ENCODE results near the gene MRPL45. TPM values are rescaled to one million over a fixed set of nuclear protein-coding genes. Genes with fewer than 3 reads are reported as not detected.

The MRPL45 gene
- total RNA-seq, 3 donors from 2014 or later (not counting 1 experiment from before 2014, with no cell fraction given), result 11.5 to 14.2 (median 12.6) TPM

DNA sequence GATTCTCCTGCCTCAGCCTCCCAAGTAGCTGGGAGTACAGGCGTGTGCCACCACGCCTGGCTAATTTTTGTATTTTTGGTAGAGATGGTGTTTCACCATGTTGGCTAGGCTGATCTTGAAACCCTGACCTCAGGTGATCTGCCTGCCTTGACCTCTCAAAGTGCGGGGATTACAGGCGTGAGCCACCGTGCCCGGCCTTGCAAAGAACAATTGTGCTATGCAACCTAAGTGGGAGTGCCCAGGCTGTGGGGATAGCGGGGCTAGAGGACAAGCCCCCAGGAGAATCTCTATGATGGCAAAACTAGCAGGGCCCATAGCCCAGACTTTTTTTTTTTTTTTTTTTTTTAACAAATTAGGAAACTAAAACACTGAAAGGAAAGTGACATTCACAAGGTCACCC, 48.8 kb downstream of the MRPL45 start:
- TF ChIP-seq, protein P1, sequence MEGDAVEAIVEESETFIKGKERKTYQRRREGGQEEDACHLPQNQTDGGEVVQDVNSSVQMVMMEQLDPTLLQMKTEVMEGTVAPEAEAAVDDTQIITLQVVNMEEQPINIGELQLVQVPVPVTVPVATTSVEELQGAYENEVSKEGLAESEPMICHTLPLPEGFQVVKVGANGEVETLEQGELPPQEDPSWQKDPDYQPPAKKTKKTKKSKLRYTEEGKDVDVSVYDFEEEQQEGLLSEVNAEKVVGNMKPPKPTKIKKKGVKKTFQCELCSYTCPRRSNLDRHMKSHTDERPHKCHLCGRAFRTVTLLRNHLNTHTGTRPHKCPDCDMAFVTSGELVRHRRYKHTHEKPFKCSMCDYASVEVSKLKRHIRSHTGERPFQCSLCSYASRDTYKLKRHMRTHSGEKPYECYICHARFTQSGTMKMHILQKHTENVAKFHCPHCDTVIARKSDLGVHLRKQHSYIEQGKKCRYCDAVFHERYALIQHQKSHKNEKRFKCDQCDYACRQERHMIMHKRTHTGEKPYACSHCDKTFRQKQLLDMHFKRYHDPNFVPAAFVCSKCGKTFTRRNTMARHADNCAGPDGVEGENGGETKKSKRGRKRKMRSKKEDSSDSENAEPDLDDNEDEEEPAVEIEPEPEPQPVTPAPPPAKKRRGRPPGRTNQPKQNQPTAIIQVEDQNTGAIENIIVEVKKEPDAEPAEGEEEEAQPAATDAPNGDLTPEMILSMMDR (IDR thresholded peaks at IDR 0.05), result no peak
- Histone ChIP-seq H3K9me3 (ENCODE audit: control insufficient read depth, insufficient read depth, low read length) (no peaks in the 10 kb centered on the region), H3K36me3 (ENCODE audit: control insufficient read depth, insufficient read depth, low read length) (no peaks in the 10 kb centered on the region), H3K4me1 (ENCODE audit: control insufficient read depth, insufficient read depth, low read length) (no peaks in the 10 kb centered on the region), H3K27ac (ENCODE audit: low read length) (no peak overlapping the region), H3K27me3 (ENCODE audit: control insufficient read depth, insufficient read depth, low read length) (no peaks in the 10 kb centered on the region), H3K4me3 (ENCODE audit: low read length) (no peak overlapping the region)
- no peak for ATAC-seq
- no peak for DNase-seq
- WGBS (ENCODE audit: insufficient coverage), result 94% methylated on average over 7 of the region's 7 CpGs
- Mint-ChIP-seq H3K4me3 (no peak overlapping the region), H3K4me1 (peaks cover 5% of the 10 kb centered on the region in 2 donors), H3K36me3 (no peaks in the 10 kb centered on the region), H3K27me3 (ENCODE audit: low read depth in 2 of 2) (peaks cover 0 to 4% of the 10 kb centered on the region in 2 donors), H3K27ac (no peak overlapping the region), H3K9me3 (no peaks in the 10 kb centered on the region)
- intact Hi-C loops (cut with micrococcal nuclease), result no loop called here

DNA sequence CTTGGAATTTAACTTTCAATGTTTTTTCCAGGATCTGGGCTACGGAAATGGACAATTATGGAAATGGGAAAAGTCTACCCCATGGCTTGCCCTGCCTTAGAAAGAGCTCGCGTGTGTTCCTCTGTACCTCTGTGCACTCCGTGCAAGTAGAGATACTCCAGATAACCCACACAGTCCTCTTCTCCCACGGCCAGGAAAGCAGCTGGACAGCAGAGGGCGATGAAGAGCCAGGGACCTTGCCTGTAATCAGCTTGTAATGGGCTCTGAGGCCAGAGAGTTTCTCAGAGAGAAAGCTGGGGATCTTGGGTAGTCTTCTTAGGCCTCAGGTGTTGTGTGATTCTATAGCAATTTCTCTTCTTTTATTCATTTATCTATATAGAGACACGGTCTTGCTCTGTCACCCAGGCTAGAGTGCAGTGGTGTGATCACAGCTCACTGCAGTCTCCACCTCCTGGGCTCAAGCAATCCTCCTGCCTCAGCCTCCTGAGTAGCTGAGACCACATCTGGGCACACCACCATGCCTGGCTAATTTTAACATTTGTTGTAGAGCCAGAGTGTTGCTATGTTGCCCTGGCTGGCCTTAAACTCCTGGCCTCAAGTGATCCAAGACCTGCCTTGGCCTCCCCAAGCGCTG, 52.2 kb downstream of the MRPL45 start:
- no peak overlapping the region for H3K4me3 Mint-ChIP-seq
- peaks cover 0 to under 1% of the 10 kb centered on the region in 2 donors for H3K27me3 Mint-ChIP-seq (ENCODE audit: low read depth in 2 of 2)
- intact Hi-C loops (cut with micrococcal nuclease), result loop anchor here (1.0 kb wide), 1 partner anchor 65 kb away; no protein-coding TSS in a partner anchor
- TF ChIP-seq, protein P1 (IDR thresholded peaks at IDR 0.05), result peak; percentile 91
- no peaks in the 10 kb centered on the region for H3K9me3 Mint-ChIP-seq
- Histone ChIP-seq H3K4me3 (ENCODE audit: low read length) (no peak overlapping the region), H3K9me3 (ENCODE audit: control insufficient read depth, insufficient read depth, low read length) (no peaks in the 10 kb centered on the region), H3K36me3 (ENCODE audit: control insufficient read depth, insufficient read depth, low read length) (no peaks in the 10 kb centered on the region), H3K27ac (ENCODE audit: low read length) (no peak overlapping the region), H3K4me1 (ENCODE audit: control insufficient read depth, insufficient read depth, low read length) (peaks cover 19% of the 10 kb centered on the region), H3K27me3 (ENCODE audit: control insufficient read depth, insufficient read depth, low read length) (no peaks in the 10 kb centered on the region)
- H3K4me1 Mint-ChIP-seq, result peaks cover 25 to 26% of the 10 kb centered on the region in 2 donors
- H3K27ac Mint-ChIP-seq, result no peak overlapping the region
- 13% methylated on average over 8 of the region's 8 CpGs for WGBS (ENCODE audit: insufficient coverage)
- H3K36me3 Mint-ChIP-seq, result no peaks in the 10 kb centered on the region
- DNase-seq, result peak; percentile 75 to 90
- ATAC-seq, result peak; percentile 52 to 66 (median 52)

DNA sequence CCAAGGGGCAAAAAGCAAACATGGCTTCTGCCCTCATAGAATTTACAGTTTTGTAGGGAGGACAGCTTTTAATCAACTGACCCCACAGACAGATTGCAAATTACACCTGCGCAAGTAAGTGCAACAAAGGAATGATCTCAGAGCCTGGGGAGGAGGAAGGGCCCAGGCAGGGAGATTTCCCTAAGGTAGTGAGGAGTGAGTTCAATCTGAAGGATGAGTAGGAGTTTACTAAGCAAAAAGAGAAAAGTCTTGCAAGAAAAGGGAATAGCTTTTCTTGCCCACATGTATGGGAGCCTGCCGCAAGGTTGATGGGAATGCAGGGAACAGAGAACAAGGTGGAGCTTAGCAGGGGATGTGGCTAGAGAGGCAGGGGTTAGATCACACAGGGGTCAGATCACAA, 53.1 kb downstream of the MRPL45 start:
- H3K4me3 Mint-ChIP-seq, result peak overlapping the region; percentile 29
- H3K36me3 Mint-ChIP-seq, result no peaks in the 10 kb centered on the region
- H3K27ac ChIP-seq (ENCODE audit: low read length), result no peak overlapping the region
- H3K36me3 ChIP-seq (ENCODE audit: control insufficient read depth, insufficient read depth, low read length), result no peaks in the 10 kb centered on the region
- no peaks in the 10 kb centered on the region for H3K9me3 Mint-ChIP-seq
- TF ChIP-seq, protein P1 (IDR thresholded peaks at IDR 0.05), result no peak
- no peaks in the 10 kb centered on the region for H3K27me3 Mint-ChIP-seq (ENCODE audit: low read depth in 2 of 2)
- 100% methylated on average over 2 of the region's 2 CpGs for WGBS (ENCODE audit: insufficient coverage)
- no peaks in the 10 kb centered on the region for H3K9me3 ChIP-seq (ENCODE audit: control insufficient read depth, insufficient read depth, low read length)
- H3K27me3 ChIP-seq (ENCODE audit: control insufficient read depth, insufficient read depth, low read length), result no peaks in the 10 kb centered on the region
- peaks cover 19% of the 10 kb centered on the region for H3K4me1 ChIP-seq (ENCODE audit: control insufficient read depth, insufficient read depth, low read length)
- DNase-seq, result no peak
- H3K4me3 ChIP-seq (ENCODE audit: low read length), result no peak overlapping the region
- peaks cover 32 to 34% of the 10 kb centered on the region in 2 donors for H3K4me1 Mint-ChIP-seq
- intact Hi-C loops (cut with micrococcal nuclease), result no loop called here
- peak overlapping the region in 1 of 2 donors; percentile 59 for H3K27ac Mint-ChIP-seq
- ATAC-seq, result no peak
